Ovary (tissue), 9 donors: ENCODE data around the gene KCNJ5. TPM values are rescaled to one million over a fixed set of nuclear protein-coding genes. Genes with fewer than 3 reads are reported as not detected.

Experiments
- DNase-seq, 5 donors: peaks; one replicate each; pipeline ENCODE4 v3.0.0-alpha.2; 2019 to 2020
- H3K27ac ChIP-seq, 2 donors: fragments of 200-600 bp; one replicate each; pipeline versions ENCODE4 v1.5.1 to v1.8.0; 2019 to 2022
- H3K27me3 ChIP-seq: fragments of 200-600 bp; one replicate; pipeline ENCODE4 v1.8.0; 2022
- H3K36me3 ChIP-seq: fragments of 200-600 bp; sonication (generic); one replicate; pipeline ENCODE4 v1.5.1; 2019
- H3K4me1 ChIP-seq: one replicate; pipeline ENCODE4 v1.8.1; 2013; ENCODE audit warnings: mild to moderate bottlenecking, moderate library complexity; ENCODE audit not compliant: insufficient read depth
- H3K4me3 ChIP-seq: fragments of 200-600 bp; sonication (generic); one replicate; pipeline ENCODE4 v1.5.1; 2017
- H3K9me3 ChIP-seq, 2 donors: fragments of 200-600 bp in 1 of 2; sonication (generic) in 1 of 2; one replicate each; pipeline versions ENCODE4 v1.5.1 to v1.8.1; 2013 to 2019; ENCODE audit warnings: mild to moderate bottlenecking in 1 of 2, moderate library complexity in 1 of 2
- EP300 ChIP-seq: sonication (generic); formaldehyde crosslinking; IDR thresholded peaks from one replicate; pipeline ENCODE4 v1.6.1; 2017; ENCODE audit warnings: antibody characterized with exemption
- POLR2A ChIP-seq: fragments of 450-650 bp; IDR thresholded peaks from one replicate; pipeline ENCODE4 v1.6.1; 2017; ENCODE audit warnings: antibody characterized with exemption, mild to moderate bottlenecking, moderate library complexity
- WGBS, 3 donors: extraction: QIAGEN DNeasy Blood & Tissue Kit in 1 of 3; methylation state at CpG; one replicate each; pipeline versions ENCODE4 v1.1.5 to v1.1.7; 2013 to 2017; 5-methylcytosine and 5-hydroxymethylcytosine counted together
- intact Hi-C, 4 donors: fragments of 100-400 bp; cut with DNase I; formaldehyde crosslinking; loops; one replicate each; pipeline versions ENCODE4 v1.11.0 to v1.15.1; 2022 to 2023
- polyA plus RNA-seq, 2 donors: library from polyadenylated mRNA; stranded (reverse); fragments of 200-250 nt in 1 of 2; fragments of 350-450 nt in 1 of 2; fragmentation: Illumina TruSeq in 1 of 2; extraction: RNeasy Lipid Tissue Mini Kit (QIAGEN cat#74804) in 1 of 2; gene quantifications; one replicate each; pipeline ENCODE4 v1.2.3, GENCODE V29; 2013 to 2014
- total RNA-seq, 7 donors: library from RNA; depleted of rRNA in 2 of 7; stranded (reverse); fragments of >200 nt in 2 of 7; fragmentation: NEBNext Ultra II Directional in 3 of 7; extraction: Animal tissue kit (Norgen Biotek cat#: 25700) in 3 of 7; gene quantifications; one replicate each; pipeline versions ENCODE4 v1.1.0 to v1.2.4, GENCODE V29; 2016 to 2023
- TF ChIP-seq, protein P1 (sequence below), 3 donors: fragments of 450-650 bp in 2 of 3; fragments of 200-600 bp in 1 of 3; IDR thresholded peaks; one replicate each; pipeline versions ENCODE4 v1.5.1 to v1.8.0; 2016 to 2022; ENCODE audit warnings: antibody characterized with exemption in 3 of 3, mild to moderate bottlenecking in 1 of 3
- donor health status: DM: no; HTN: no; CAD: no; lungs with moderate emphysema.
- donor health status: DM: no; HTN: no; CAD: no.
- donor health status: Bipolar disorder and iron deficiency.
- donor health status: DM: yes; HTN: yes; CAD: no.
- donor health status: DM: no; HTN: no; CAD: no.
- donor health status: DM: yes; HTN: yes; CAD: no.

The KCNJ5 gene
- total and polyA plus RNA-seq, 9 donors, result 0.42 to 3.7 (median 2.0) TPM

DNA sequence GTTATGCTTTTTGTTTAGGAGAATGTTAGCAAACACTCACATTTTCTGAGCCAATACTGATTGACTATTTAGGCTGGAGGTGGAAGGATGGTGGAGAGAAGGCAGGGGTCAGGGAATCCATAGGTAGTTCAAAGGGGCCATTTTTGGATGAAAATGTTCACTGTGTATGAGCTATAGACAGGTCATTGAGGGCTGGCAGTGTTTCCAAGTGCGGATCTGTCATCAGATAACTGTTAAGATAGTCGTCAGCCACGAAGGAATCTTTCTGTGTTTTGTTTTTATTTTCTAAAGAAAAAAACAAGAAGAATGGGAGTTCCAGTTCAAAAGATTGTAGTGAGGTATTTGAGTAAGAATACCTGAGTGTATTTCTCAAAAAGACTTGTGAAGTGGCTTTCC is 3.1 kb downstream of the KCNJ5 start:
- no peaks in the 10 kb centered on the region for H3K9me3 ChIP-seq
- no peak for DNase-seq
- 52 to 74% (median 67%) methylated on average over 3 of the region's 3 CpGs for WGBS, 3 donors
- intact Hi-C loops, result no loop called here
- TF ChIP-seq, protein P1, sequence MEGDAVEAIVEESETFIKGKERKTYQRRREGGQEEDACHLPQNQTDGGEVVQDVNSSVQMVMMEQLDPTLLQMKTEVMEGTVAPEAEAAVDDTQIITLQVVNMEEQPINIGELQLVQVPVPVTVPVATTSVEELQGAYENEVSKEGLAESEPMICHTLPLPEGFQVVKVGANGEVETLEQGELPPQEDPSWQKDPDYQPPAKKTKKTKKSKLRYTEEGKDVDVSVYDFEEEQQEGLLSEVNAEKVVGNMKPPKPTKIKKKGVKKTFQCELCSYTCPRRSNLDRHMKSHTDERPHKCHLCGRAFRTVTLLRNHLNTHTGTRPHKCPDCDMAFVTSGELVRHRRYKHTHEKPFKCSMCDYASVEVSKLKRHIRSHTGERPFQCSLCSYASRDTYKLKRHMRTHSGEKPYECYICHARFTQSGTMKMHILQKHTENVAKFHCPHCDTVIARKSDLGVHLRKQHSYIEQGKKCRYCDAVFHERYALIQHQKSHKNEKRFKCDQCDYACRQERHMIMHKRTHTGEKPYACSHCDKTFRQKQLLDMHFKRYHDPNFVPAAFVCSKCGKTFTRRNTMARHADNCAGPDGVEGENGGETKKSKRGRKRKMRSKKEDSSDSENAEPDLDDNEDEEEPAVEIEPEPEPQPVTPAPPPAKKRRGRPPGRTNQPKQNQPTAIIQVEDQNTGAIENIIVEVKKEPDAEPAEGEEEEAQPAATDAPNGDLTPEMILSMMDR (IDR thresholded peaks at IDR 0.05), result no peak
- TF ChIP-seq EP300, result no peak
- no peak for TF ChIP-seq POLR2A
- H3K27ac ChIP-seq, result no peak overlapping the region
- H3K36me3 ChIP-seq, result no peaks in the 10 kb centered on the region
- H3K4me1 ChIP-seq, result peaks cover 4% of the 10 kb centered on the region
- no peak overlapping the region for H3K4me3 ChIP-seq
- no peaks in the 10 kb centered on the region for H3K27me3 ChIP-seq

DNA sequence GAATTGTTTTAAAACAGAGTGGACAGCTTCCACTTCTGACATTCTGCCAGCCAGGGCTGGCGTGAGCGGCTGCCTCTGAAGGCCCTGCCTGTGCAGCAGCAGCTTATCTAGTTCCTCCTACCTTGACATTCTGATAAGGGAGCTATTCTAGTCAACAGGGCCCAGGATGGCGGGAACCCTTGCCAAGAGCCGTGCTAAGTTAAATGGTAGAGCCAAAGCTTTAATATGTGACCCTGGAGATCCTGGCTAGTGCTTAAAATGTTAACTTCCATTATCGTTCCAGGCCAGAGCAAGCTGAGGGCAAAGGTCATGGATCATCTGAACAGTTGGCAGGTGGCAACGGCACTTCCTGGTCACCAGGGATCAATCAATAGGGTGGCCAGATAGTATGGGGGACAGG is 3.5 kb downstream of the KCNJ5 start:
- H3K9me3 ChIP-seq, result no peaks in the 10 kb centered on the region
- WGBS, 3 donors, result 12 to 18% (median 18%) methylated on average over 6 of the region's 6 CpGs
- DNase-seq, result peak in 3 of 5 donors; percentile 57 to 66 (median 58)
- intact Hi-C loops, result no loop called here
- TF ChIP-seq POLR2A (no peak), EP300 (no peak)
- TF ChIP-seq, protein P1 (IDR thresholded peaks at IDR 0.05), result no peak
- H3K27ac ChIP-seq, result no peak overlapping the region
- H3K4me1 ChIP-seq, result peaks cover 4% of the 10 kb centered on the region
- no peaks in the 10 kb centered on the region for H3K27me3 ChIP-seq
- H3K4me3 ChIP-seq, result no peak overlapping the region
- no peaks in the 10 kb centered on the region for H3K36me3 ChIP-seq

DNA sequence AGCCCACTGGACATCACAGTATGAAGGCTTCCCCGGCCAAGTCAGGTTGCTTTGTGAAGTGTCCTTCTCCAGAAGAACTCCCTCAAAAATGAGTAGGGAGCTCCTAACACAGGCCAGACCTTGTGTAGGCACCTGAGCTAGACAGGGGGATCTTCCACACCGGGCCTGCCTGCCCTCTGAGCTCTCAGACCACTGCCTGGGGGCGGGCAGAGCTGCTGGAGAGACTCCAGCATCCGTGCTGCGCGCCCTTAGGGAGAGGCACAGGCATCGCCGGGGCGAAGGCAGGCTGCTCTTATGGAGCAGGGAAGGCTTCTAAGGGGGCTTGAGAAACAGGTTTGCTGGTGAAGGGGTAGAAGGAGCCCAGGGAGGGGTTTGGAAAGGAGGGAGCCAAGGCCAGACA is 4.4 kb downstream of the KCNJ5 start:
- intact Hi-C loops, result no loop called here
- H3K27ac ChIP-seq, result no peak overlapping the region

DNA sequence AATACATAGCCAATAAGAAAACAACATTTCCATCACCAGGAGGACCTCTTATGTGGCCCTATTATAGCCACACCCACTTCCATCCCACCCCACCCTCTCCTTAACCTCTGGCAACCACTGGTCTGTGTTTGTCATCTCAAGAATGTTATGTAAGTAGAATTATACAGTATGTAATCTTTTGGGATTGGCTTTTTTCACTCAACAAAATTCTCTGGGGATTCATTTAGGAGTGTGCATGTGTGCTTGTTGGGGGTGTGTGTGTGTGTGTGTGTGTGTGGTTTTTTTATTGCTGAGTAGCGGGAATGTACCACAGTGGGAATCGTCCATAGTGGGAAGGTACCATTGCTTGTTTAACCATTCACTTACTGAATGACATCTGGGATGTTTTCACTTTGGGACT is 5.2 kb downstream of the KCNJ5 start:
- 38 to 47% (median 41%) methylated on average over 2 of the region's 2 CpGs for WGBS, 3 donors
- intact Hi-C loops, result no loop called here
- DNase-seq, result no peak
- no peak overlapping the region for H3K4me3 ChIP-seq
- H3K9me3 ChIP-seq, result no peaks in the 10 kb centered on the region
- no peaks in the 10 kb centered on the region for H3K27me3 ChIP-seq
- H3K36me3 ChIP-seq, result no peaks in the 10 kb centered on the region
- TF ChIP-seq EP300 (no peak), POLR2A (no peak)
- TF ChIP-seq, protein P1 (IDR thresholded peaks at IDR 0.05), result no peak
- H3K4me1 ChIP-seq, result peaks cover 3% of the 10 kb centered on the region
- H3K27ac ChIP-seq, result no peak overlapping the region

More for the DNA sequence above, 4.4 kb downstream of the KCNJ5 start:
- Histone ChIP-seq H3K4me3 (no peak overlapping the region), H3K9me3 (no peaks in the 10 kb centered on the region), H3K36me3 (no peaks in the 10 kb centered on the region), H3K4me1 (peaks cover 4% of the 10 kb centered on the region), H3K27me3 (no peaks in the 10 kb centered on the region)
- 91 to 95% (median 92%) methylated on average over 9 of the region's 9 CpGs for WGBS, 3 donors
- TF ChIP-seq, protein P1 (IDR thresholded peaks at IDR 0.05), result no peak
- no peak for TF ChIP-seq EP300
- no peak for DNase-seq
